HK-2 (cell line): Measurements from ENCODE around the gene GPR153.

Source experiments
- DNase-seq: peaks from one replicate; pipeline ENCODE4 v3.0.0-alpha.2; 2018; ENCODE audit not compliant: unreplicated experiment

The GPR153 gene

DNA sequence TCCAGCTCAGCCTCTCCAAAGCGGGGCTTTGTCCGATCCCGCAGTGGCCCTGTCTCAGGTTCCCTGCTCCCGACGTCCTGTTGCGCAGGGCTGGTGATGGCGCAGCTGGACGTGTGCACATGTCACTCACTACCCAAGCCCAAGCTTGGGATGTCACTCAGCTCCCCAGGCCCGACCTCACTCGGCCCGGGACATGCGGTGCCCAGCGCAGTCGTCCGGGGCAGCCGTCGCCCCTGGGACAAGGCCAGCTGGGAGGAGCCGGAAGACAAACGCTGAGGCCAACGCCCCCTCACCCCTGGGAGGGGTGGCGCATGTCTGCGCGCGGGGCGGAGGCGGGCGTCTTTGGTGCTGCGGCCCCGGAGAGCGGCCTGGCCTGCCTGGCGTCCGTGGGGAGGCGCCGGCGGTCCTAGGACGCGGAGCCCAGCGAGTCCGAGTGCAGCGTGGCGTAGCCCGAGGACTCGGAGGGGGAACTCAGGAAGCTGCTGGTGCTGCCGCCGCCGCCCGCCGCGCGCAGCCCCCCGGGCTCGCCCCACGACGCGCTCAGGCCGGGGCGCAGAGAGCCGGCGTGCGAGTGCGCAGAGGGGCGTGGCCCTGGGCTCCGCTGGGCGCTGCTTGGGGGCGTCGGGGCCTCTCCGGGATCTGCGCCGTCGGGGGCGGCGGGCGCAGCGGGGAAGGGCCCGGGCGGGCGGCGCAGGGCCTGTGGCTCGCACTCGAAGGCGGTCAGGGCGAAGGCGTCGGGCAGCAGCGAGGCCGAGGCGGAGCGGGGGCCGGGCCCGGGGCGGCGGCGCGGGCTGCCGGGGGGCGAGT lies 11.8 kb downstream of the GPR153 start:
- DNase-seq, result no peak

DNA sequence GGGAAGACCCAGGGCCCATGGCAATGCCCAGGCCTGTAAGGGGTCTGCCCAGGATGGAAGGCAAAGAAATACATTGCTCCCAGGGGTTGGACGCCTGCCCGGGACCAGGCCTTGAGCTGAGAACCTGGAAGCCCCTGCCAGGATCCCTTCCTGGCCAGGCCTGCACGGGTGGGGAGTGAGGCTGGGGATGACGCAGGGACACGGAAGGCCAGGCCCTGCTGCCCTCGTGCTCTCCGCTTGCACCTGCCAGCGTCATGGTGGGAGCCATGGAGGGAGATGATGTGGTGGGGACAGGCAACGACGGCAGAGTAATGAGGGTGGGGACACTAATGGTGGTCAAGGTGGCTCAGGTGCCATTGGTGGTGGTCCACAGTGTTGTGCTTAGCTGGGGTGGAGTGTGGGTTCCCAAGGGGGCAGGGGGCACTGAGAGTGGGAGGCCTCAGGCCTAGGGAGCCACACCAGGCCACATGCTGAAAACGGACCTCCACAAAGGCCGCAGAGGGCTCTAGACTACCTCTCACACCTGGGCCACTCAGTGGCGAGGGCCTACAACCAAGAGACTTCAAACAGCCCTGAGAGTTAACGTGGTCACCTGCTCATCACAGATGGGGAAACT lies 12.6 kb downstream of the GPR153 start:
- DNase-seq, result no peak

DNA sequence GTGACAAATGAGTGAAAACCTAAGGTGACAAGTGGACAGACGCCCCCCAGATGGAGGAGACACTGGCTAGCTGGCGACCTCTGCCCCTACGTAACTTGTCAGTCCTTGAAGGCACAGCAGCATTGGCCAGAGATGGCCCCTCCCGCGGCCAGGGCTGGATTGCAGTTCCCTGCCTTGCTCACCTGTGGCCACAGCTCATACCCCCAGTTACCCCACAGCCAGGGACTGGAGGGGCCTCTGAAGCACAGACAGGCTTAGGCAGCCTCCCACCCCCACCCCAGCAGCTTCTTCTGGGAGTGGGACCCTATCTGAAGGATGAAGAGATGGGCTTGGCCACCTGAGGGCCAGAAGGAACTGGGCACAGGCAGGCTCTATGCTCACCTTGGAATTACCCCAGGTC lies 13.2 kb downstream of the GPR153 start:
- no peak for DNase-seq

DNA sequence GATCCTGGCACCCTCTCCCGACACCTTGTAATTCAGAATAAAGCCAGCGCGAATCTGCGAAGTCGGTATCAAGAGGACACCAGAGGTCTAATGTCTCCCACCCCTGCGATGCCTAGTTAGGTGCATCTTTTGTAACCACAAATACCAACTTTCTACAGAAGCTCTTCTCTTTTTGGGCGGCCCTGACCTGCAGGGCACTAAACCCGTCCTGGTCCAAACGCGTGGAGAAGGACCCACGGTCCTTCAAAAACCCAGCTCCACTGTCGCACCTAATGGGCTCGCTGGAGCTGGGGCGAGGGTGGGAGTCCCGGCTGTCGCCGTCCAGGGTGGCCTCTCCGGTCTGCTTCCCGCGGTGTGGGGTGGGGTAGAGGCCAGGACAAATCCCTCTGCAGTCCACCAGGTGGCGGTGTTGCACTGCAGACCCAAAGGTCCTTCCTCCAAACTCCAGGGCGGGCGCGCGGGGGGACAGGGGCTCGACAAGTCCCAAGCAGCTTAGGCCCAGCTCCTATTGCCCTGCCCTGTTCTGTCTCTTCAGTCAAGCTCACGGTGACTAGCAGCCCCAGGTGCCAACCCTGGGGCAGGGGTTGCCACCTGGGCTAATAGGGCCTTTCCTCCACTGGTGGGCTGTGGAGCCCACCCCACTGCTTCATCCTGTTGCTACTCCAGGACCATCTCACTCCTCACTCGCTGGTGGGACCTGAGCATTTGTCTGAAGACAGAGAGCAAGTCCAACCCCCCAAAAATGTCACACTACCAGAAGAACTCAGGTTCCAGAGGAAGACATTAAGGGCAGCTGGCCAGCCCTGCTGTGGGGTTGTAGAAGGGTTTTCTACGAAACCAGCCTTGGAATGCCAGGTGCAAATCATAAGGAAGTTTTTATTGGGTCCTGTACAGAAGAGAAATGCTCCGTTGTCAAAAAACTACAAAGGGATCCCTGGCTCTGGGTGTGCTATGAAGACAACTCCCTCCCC lies 14.1 kb downstream of the GPR153 start:
- DNase-seq, result peak; percentile 79

DNA sequence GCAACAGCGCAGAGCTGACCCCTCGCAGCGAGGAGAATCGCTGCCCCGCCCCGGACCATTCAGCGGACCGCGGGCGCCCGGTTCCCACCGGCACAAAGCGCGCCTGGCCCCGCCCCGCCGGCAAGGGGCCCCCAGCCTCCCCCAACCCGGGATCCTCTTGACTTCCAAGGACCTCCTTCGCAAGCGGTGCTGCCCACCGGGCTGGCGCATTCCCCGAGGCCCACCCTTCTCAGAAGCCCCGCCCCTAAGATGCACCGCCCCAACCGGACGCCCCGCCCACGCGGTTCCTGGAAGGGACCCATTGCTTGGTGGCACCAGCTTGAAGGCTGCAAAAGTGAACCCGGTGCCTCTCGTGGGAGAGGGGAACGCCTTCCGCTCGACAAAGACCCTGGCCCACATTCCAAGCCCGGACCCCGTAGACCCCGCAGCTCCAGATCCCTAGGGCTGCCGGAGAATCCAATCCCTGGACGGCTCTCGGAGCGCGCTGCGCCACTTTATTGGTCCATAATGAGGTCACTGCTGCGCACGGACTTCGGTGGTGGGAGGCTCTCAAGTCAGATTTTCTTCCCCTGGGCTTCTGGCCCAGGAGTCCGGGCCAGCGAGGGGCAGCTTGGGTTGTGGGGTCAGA lies 14.9 kb downstream of the GPR153 start:
- DNase-seq, result no peak

DNA sequence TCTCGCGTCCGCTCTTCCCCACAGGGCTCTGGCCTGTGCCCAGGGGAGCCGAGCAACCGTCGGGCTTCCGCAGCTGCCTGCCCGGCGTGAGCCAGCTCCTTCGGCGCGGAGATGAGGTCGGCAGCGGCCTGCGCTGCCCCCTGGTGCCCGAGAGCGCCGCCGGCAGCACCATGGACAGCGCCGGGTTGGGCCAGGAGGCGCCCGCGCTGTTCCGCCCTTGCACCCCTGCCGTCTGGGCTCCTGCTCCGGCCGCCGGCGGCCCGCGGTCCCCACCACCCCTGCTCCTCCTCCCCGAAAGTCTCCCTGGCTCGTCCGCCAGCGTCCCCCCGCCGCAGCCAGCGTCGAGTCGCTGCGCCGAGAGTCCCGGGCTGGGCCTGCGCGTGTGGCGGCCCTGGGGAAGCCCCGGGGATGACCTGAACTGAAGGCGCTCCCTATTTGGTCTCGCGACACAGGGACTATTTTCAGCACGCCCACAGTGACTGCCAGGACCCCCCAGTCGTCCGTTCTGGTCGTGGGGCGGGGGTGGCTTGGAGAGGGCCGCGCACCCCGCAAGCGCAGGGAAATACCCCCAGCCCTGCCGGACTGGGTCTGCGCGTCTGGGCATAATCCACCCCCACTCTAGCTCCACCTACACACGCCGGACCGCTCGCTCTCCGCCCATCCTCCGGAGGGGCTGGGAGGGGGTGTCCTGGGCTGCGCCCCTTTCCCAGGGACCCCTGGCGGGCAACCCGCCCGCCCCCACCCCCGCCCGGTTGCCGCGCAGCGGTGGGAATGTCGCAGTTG lies 15.6 kb downstream of the GPR153 start:
- DNase-seq, result peak; percentile 85

DNA sequence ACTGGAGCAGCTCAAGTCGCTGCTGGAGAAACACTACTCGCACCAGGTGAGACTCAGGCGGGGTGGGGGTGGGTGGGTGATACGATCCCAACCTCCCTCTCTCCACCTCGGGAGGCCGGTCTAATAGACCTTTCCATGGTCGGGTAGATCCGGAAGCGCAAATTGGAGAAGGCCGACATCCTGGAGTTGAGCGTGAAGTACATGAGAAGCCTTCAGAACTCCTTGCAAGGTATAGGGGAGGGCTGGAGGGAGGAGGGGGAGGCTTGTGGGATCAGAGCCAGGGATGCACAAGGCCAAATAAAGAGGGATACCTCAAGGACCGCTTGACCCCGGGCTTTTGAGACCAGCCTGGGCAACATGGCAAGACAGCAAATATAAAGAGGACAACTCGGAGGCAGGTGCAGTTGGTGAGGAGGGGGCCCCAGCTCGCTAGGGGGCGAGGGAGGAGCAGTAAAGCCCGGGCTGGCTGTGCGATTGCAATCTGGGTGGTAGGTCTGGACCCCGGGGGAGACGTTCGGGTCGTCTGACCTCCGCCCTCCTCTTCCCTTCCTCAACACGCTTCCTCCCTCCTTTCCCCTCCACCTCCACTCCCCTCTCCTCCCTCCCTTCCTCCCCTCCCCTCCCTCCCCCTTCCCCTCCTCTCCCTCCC lies 16.4 kb downstream of the GPR153 start:
- DNase-seq, result no peak

DNA sequence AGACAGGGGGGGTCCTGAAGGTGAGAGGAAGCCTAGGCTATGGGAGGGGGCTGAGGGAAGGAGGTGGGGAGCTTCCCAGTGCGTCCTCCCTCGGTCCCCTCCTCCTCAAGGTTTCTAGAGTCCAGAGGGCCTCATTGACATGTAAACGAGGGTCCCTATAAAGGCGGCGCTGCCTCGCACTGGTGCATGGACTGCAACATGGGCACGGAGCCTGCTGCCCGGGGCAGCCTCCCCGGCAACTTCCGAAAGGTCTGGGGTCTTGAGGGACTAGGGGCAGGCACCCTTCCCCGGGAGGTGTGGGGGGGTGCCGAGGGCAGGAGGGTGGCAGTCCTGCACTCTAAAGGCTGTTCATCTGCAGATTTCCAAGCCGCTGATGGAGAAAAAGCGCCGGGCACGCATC lies 16.9 kb downstream of the GPR153 start, which contains the start of gene HES3:
HES3 (plus strand) TSS at position 187 of the 400 bp plus-strand sequence; CDS start at position 374, 187 bp downstream.
- DNase-seq, result no peak

DNA sequence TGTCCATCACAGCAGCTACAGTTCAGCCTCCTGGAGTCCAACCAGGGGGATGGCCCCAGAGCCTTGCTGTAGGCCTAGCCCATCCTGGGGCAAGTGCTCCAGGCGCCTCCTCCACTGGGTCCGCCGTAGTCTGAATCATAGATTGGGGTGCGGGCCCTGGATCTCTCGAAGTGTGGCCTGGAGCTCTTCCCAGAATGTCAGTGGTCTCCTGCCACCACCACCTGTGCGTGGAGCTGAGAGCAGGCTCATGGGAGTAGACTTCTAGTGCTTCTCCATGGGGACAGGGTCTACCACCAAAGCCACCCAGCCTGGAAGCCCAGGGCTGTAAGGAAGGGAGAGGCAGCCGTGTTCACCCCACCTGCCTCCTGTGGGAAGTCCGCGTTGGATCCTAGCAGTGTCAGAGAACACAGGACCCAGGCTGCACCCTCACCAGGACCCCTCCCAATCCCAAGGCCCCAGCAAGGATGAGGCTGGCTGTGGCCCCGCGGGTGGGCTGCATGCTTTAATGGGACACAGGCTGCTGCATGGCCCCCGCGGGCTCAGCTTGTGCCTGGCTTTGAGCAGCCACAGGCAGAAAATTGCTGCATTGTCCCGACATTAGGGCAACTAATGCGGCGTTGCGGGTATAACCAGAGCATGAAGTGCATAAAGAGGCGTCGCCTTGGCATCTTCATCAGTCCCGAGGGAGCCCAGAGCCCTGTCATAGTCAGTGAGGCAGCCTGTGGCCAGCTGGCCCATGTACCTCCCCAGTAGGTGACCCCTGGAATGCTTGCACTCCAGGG lies 17.7 kb downstream of the GPR153 start:
- DNase-seq, result no peak

DNA sequence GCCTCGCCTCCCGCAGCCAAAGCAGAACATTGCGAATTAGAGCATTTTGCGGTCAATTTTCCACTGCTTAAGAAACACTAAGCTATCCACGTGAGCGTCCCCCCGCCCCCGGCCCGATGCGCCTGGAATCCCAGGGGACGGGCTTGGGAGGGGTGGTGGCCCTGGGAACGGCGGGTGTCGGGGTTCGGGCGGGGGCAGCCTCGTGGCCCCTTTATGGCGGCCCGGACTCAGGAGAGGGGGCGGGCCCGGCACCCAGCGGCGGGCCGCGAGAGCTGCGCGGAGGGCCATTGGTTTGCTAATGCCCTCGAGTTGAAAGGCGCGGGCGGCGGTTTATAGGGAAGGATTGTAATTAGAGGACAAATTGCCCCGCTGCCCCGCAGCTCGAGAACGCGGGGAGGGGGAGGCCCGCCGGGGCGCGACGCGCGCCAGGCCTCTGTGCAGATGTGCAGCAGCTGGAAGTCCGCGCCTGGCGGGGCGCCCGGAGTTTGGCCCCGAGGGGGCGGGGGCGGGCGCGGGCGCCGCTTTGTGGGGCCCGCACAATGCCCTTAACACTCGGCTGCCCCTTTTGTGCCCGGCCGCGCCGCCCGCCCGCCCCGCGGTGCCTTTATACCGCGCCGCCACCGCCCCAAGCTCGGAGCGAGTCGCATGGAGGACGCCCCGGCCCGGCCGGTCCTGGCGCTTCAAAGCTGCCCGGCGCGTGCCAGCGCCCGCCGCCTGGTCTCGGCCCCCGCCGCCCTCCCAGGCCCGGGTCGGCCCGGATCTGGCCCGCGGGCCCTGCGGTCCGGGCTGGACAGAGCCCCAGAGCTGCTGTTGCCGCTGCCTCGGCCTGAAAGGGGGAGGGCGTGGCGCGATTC lies 18.8 kb downstream of the GPR153 start:
- no peak for DNase-seq

DNA sequence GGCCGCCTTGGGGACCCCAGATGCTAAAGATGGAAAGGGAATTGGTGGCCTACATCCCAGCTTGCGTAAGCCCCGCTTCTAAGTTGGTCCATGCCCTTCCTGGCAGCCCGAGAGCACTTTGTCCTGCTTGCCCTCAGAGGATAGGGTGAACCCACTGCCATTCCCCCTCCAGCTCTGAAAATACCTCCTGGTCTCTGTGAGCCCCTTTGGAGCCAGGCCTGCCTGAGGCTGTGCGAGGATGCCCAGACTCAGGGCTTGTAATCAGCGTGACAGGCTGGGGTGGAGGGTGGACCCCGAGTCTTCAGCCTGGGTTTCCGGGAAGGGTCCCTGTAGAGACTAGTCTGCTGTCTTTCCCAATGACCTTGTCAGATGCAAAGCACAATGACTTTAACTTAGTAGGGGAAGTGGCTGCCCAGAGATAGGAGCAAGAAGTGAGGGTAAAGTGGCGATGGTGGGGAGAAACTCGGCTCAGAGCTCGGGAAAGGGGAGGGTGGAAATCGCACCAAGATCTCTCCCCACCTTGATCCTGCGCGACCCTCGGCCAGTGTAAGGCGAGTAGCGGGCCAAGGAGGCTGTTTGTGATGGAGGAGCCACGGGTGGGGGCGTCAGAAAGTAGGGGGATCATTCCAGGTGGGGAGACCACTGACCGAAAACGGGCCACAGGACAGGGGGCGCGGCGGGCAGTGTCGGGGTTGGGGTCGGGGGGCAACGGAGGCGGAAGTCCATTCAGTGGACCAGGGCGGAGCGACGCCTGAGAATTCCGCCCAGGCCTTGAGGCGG lies 19.6 kb downstream of the GPR153 start:
- DNase-seq, result no peak

DNA sequence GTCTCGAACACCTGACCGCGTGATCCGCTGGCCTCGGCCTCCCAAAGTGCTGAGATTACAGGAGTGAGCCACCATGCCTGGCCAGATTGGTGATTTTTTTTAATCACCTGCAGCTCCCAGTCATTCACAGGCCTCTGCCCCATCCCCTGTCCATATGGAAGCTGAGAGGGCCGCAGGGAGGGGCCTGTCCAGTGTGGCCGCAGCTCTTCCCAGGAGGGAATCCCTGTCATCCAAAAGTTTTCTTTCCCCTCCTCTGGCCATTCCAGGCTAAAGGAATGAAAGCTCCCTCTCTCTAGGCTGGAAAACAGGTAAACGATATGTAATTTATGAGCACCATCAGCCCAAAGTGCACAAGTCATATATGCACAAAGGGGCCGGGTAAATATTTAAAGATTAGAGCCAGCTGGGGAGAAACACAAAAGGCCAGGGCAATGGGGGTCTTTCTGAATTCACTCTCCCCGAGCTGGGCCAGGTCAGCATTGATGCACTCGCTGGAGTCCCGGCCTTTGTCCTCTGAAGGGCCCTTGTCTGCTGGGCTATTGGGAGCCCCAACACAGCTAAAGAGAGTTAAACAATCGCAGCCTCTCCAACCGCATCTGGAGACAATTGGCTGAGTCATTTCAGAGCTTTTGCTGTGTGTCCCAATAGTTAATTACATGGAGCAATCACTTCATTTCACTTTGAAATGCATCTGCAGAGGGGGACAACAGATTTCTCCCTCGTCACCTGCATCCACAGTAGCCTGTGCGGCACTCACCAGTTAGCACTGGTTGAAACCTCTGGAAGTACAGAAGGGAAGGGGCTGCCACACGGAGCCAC lies 20.7 kb downstream of the GPR153 start:
- no peak for DNase-seq

DNA sequence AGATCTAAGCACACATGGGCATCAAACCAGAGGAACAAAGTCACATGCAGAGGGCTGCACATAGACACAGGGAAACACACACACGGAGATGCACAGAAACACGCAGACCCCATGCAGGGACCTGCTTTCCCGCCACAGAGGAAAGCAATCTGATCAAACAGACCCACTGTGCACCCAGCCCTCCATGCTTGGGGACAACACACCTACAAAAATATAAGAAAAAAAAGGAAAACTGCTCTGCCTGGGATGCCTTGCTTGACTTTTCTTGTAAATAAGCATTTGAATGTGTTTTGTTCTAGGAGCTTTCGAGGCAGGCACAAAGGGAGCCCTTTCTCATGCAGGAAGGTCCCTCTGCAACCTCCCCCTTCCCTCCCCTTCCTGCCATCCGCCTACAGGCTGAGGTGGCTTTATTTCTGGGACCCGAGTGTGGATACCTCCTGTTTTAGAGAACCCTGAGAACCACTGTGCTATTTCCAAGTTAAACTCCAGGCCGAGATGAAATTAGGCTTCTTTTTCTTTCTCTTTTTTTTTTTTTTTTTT lies 21.6 kb downstream of the GPR153 start:
- DNase-seq, result no peak

DNA sequence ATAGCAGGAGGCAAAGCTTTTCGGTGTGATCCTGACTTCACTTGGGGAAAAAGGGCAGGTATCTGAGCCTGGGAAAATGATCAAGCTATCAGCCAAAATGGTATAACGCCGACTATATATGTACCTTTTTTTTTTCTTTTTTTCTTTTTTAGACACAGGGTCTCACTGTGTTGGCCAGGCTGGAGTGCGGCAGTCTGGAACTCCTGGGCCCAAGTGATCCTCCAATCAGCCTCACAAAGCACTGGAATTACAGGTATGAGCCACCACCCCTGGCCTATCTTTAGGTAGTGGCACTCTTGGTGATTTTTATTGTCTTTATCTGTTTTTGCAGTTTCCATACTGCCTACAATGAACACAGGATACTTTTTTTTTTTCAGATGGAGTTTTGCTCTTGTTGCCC lies 23.8 kb downstream of the GPR153 start:
- no peak for DNase-seq

DNA sequence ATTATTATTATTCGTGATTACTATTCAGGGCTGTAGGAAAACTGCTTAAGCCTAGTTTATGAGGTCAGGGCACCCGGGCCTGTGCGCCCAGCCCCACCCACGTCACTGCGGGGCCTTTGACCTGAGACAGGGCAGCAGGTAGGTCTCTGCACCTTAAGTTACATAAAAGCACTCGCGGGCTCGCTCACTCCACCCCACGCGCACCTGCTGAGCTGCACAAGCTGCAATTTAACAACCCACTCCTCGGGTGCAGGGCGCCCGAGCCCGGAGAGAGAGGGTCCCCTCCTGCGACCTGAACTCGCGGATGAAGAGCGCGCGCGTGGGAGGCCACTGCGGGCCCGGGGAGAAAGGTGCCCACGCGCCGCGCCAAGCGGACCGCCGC lies 25.6 kb downstream of the GPR153 start:
- DNase-seq, result no peak

DNA sequence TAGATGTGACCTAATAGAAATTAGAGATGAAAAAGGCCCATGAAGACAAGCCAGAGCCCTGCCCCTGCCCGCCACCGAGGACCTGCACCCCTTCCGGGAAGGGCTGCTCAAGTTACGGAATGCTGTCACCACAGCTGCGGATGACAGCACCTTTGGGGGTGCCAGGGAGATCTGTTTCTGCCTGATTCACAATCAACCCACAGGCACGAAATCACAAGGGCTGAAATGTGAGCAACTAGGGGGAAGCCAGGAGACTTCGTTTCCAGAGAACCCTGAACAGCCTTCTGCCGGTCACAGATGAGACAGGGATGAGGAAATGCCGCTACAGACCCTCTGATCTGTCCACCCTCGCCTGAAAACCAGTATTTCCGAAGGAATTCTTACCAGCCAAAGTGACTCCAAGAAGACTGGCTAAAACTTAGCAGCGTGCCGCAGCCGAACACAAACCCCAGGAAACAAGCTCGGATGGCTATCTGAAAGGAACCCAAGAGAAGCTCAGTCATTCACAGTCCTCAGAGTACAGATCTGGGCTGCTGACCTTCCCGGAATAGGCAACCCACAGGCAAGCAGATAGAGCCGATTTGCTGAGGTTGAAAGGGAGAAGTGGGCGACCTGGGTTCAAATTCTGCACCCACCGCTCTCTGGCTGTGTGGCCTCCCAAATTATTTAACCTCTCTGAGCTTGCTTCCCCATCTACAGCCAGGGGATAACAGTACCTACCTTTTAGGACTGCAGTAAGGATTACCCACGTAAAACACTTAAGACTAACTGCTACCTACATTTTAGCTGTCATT lies 26.2 kb downstream of the GPR153 start:
- DNase-seq, result no peak
